ENCODE measurements around the gene ARID4B.

The ARID4B gene

GRCh38 chr1:235128456-235129328, 199.3 kb downstream of the ARID4B start, which contains the start of gene TOMM20 (continued):
- TF ChIP-seq ZNF610 (tag by site-specific recombination; IDR thresholded peaks at IDR 0.05; ENCODE audit: borderline replicate concordance) (peak; percentile 86; the same call in 1 of the 2 replicates), ZNF560 (tag by site-specific recombination; IDR thresholded peaks at IDR 0.05; ENCODE audit: borderline replicate concordance) (no peak), GLI2 (tag by site-specific recombination; IDR thresholded peaks at IDR 0.05; ENCODE audit: borderline replicate concordance, low read depth) (no peak), ZNF214 (tag by site-specific recombination; IDR thresholded peaks at IDR 0.05; ENCODE audit: borderline replicate concordance) (no peak), ZNF391 (tag by site-specific recombination; IDR thresholded peaks at IDR 0.05; ENCODE audit: borderline replicate concordance, low read depth) (peak; percentile 46; the same call in 1 of the 2 replicates), ZNF157 (tag by site-specific recombination; IDR thresholded peaks at IDR 0.05) (no peak), ZNF677 (tag by site-specific recombination; IDR thresholded peaks at IDR 0.05) (no peak), ZNF449 (tag by site-specific recombination; IDR thresholded peaks at IDR 0.05) (peak; percentile 57), ZNF24 (tag by site-specific recombination; IDR thresholded peaks at IDR 0.05) (peak; percentile 59; the same call in 1 of the 2 replicates), SP7 (tag by site-specific recombination; IDR thresholded peaks at IDR 0.05) (peak; percentile 88), ZNF658 (tag by site-specific recombination; IDR thresholded peaks at IDR 0.05) (no peak), SCRT1 (tag by site-specific recombination; IDR thresholded peaks at IDR 0.05; ENCODE audit: borderline replicate concordance) (no peak), ZNF76 (tag by site-specific recombination; IDR thresholded peaks at IDR 0.05; ENCODE audit: borderline replicate concordance, low read depth) (peak; percentile 82; the same call in 1 of the 2 replicates), ZNF664 (tag by site-specific recombination; IDR thresholded peaks at IDR 0.05) (no peak), SALL2 (tag by site-specific recombination; IDR thresholded peaks at IDR 0.05; ENCODE audit: borderline replicate concordance) (no peak), ZNF211 (tag by site-specific recombination; IDR thresholded peaks at IDR 0.05; ENCODE audit: low read depth) (no peak), TRIM28 (IDR thresholded peaks at IDR 0.05; ENCODE audit: borderline replicate concordance, low read length) (peak; percentile 65; the same call in 1 of the 2 replicates), HOXA7 (CRISPR knock-in tag; IDR thresholded peaks at IDR 0.05; ENCODE audit: borderline replicate concordance) (no peak), ZNF221 (tag by site-specific recombination; IDR thresholded peaks at IDR 0.05; ENCODE audit: borderline replicate concordance) (no peak), ZNF571 (tag by site-specific recombination; IDR thresholded peaks at IDR 0.05) (no peak), ZNF791 (tag by site-specific recombination; IDR thresholded peaks at IDR 0.05) (no peak), ZNF266 (tag by site-specific recombination; IDR thresholded peaks at IDR 0.05; ENCODE audit: low read depth) (no peak), ZNF133 (tag by site-specific recombination; IDR thresholded peaks at IDR 0.05) (no peak), ZBTB26 (tag by site-specific recombination; optimal IDR thresholded peaks at IDR 0.05) (peak; percentile 97), ZNF624 (tag by site-specific recombination; IDR thresholded peaks at IDR 0.05) (no peak), ZNF132 (tag by site-specific recombination; IDR thresholded peaks at IDR 0.05; ENCODE audit: borderline replicate concordance) (no peak), ZNF501 (tag by site-specific recombination; IDR thresholded peaks at IDR 0.05) (peak; percentile 100), ZNF280D (tag by site-specific recombination; IDR thresholded peaks at IDR 0.05) (0 out of 2 replicates have a peak, but pooled peaks have one; percentile 77), GLIS1 (tag by site-specific recombination; IDR thresholded peaks at IDR 0.05) (peak; percentile 16), ZNF350 (tag by site-specific recombination; IDR thresholded peaks at IDR 0.05) (no peak), ZNF138 (tag by site-specific recombination; IDR thresholded peaks at IDR 0.05; ENCODE audit: borderline replicate concordance) (no peak), ZNF423 (tag by site-specific recombination; IDR thresholded peaks at IDR 0.05) (peak; percentile 78), ZNF623 (tag by site-specific recombination; IDR thresholded peaks at IDR 0.05) (no peak; the same call in 1 of the 2 replicates), ZNF366 (tag by site-specific recombination; conservative IDR thresholded peaks at IDR 0.05) (no peak), ZXDB (tag by site-specific recombination; IDR thresholded peaks at IDR 0.05) (peak; percentile 97), YY1 (tag by site-specific recombination; IDR thresholded peaks at IDR 0.05) (peak; percentile 87)
